Activated CD8-positive, alpha-beta T cell treated with anti-CD3 and anti-CD28 coated beads for 36 hours (primary cell): ENCODE data around the gene SIRT7. TPM values are rescaled to one million over a fixed set of nuclear protein-coding genes. Genes with fewer than 3 reads are reported as not detected.

Experiments used
- ATAC-seq: fragments of 200-7000 bp; cut with Tn5 transposase; one replicate; pipeline ENCODE4 v1.10.0; 2021; ENCODE audit warnings: mild to moderate bottlenecking, moderate library complexity
- CTCF ChIA-PET: fragments of 350-600 bp; sonication (Branson Sonifier 250); formaldehyde crosslinking; loops from one replicate; lab custom pipeline; 2021; ENCODE audit warnings: antibody characterized with exemption; lab: Charles Lee
- POLR2A ChIA-PET: fragments of 350-600 bp; sonication (Branson Sonifier 250); formaldehyde crosslinking; loops from one replicate; lab custom pipeline; 2021; ENCODE audit warnings: antibody characterized with exemption; lab: Charles Lee
- DNase-seq: peaks from one replicate; pipeline ENCODE4 v3.0.0-alpha.2; 2020
- H3K27ac Mint-ChIP-seq: one replicate; pipeline ENCODE4 v1.8.0; 2021; ENCODE audit warnings: mild to moderate bottlenecking, mixed read lengths
- H3K27me3 Mint-ChIP-seq: one replicate; pipeline ENCODE4 v1.8.0; 2021; ENCODE audit warnings: mixed read lengths
- H3K36me3 Mint-ChIP-seq: one replicate; pipeline ENCODE4 v1.8.0; 2021; ENCODE audit warnings: low read depth, mixed read lengths
- H3K4me1 Mint-ChIP-seq: one replicate; pipeline ENCODE4 v1.8.0; 2021; ENCODE audit warnings: low read depth, mixed read lengths
- H3K4me3 Mint-ChIP-seq: one replicate; pipeline ENCODE4 v1.8.0; 2021; ENCODE audit warnings: mild to moderate bottlenecking, moderate library complexity, mixed read lengths
- H3K9me3 Mint-ChIP-seq: one replicate; pipeline ENCODE4 v1.8.0; 2021; ENCODE audit warnings: mixed read lengths
- CTCF ChIP-seq: fragments of 200-600 bp; IDR thresholded peaks from one replicate; pipeline ENCODE4 v1.8.0; 2022; ENCODE audit warnings: antibody characterized with exemption, mild to moderate bottlenecking
- intact Hi-C: fragments of 100-400 bp; cut with micrococcal nuclease; formaldehyde crosslinking; loops from one replicate; pipeline ENCODE4 v1.10.0; 2022
- total RNA-seq, 2 experiments: library from RNA; stranded (reverse); gene quantifications; one replicate each; pipeline ENCODE4 v1.2.3, GENCODE V29; 2021

The SIRT7 gene
- total RNA-seq, 2 experiments from 2014 or later: 28.1 to 32.0 TPM

GRCh38 chr17:81895400-81895799 lies 22.6 kb downstream of the SIRT7 start:
- ChIA-PET CTCF (no interaction called here), POLR2A (interaction anchor here (1.4 kb wide), 1 partner anchor 10 kb away, joined by 4 read pairs; no protein-coding TSS in a partner anchor)
- TF ChIP-seq CTCF: no peak
- H3K27ac Mint-ChIP-seq: no peak overlapping the region
- H3K27me3 Mint-ChIP-seq: no peaks in the 10 kb centered on the region
- DNase-seq (no peak), ATAC-seq (no peak)
- H3K4me3 Mint-ChIP-seq: no peak overlapping the region
- intact Hi-C loops: no loop called here
- peaks cover 25% of the 10 kb centered on the region for H3K36me3 Mint-ChIP-seq
- peaks cover 5% of the 10 kb centered on the region for H3K4me1 Mint-ChIP-seq
- H3K9me3 Mint-ChIP-seq: no peaks in the 10 kb centered on the region

- H3K36me3 Mint-ChIP-seq: peaks cover 48% of the 10 kb centered on the region
Observed at GRCh38 chr17:81891303-81891552, 26.7 kb downstream of the SIRT7 start.

GRCh38 chr17:81890447-81891302 lies 27.3 kb downstream of the SIRT7 start:
- Mint-ChIP-seq H3K27ac (peak overlapping the region; percentile 94), H3K27me3 (no peaks in the 10 kb centered on the region), H3K4me1 (peaks cover 15% of the 10 kb centered on the region), H3K9me3 (no peaks in the 10 kb centered on the region), H3K4me3 (peak overlapping the region; percentile 85), H3K36me3 (peaks cover 53% of the 10 kb centered on the region)
- ChIA-PET CTCF (interaction anchor here (1.4 kb wide), 1 partner anchor 15 kb away, joined by 3 read pairs; no protein-coding TSS in a partner anchor), POLR2A (interaction anchor here (0.9 to 3.1 kb wide), 6 partner anchors 12 to 21 kb away, joined by 3 to 23 read pairs (median 9); partner anchors contain the start of genes ARHGDIA and NPB)
- DNase-seq: peak; percentile 41
- ATAC-seq: no peak
- intact Hi-C loops: no loop called here
- no peak for TF ChIP-seq CTCF

More at GRCh38 chr17:81891303-81891552, 26.7 kb downstream of the SIRT7 start:
- H3K27ac Mint-ChIP-seq: peak overlapping the region; percentile 99
- intact Hi-C loops: no loop called here
- peaks cover 15% of the 10 kb centered on the region for H3K4me1 Mint-ChIP-seq
- ChIA-PET CTCF (no interaction called here), POLR2A (interaction anchor here (0.9 to 3.0 kb wide), 6 partner anchors 11 to 37 kb away, joined by 3 to 23 read pairs (median 4); partner anchors contain the start of genes ARHGDIA, MAFG and NPB)
- TF ChIP-seq CTCF: no peak
- H3K4me3 Mint-ChIP-seq: peak overlapping the region; percentile 89
- DNase-seq (no peak), ATAC-seq (no peak)
- H3K27me3 Mint-ChIP-seq: no peaks in the 10 kb centered on the region
- no peaks in the 10 kb centered on the region for H3K9me3 Mint-ChIP-seq

- intact Hi-C loops: no loop called here
- ChIA-PET POLR2A (interaction anchor here (0.6 to 3.1 kb wide), 7 partner anchors 9 to 227 kb away, joined by 3 to 14 read pairs (median 4); partner anchors contain the start of gene ARHGDIA), CTCF (interaction anchor here (1.4 kb wide), 1 partner anchor 13 kb away, joined by 3 read pairs; no protein-coding TSS in a partner anchor)
- ATAC-seq (no peak), DNase-seq (no peak)
- Mint-ChIP-seq H3K27me3 (no peaks in the 10 kb centered on the region), H3K4me1 (peaks cover 15% of the 10 kb centered on the region), H3K27ac (peak overlapping the region; percentile 39), H3K4me3 (peak overlapping the region; percentile 85), H3K9me3 (no peaks in the 10 kb centered on the region), H3K36me3 (peaks cover 56% of the 10 kb centered on the region)
- TF ChIP-seq CTCF: no peak
Observed at GRCh38 chr17:81889602-81890001, 28.4 kb downstream of the SIRT7 start.
